Endothelial cell of umbilical vein (primary cell): ENCODE measurements around the gene SP9. TPM values are rescaled to one million over a fixed set of nuclear protein-coding genes. Genes with fewer than 3 reads are reported as not detected.

Experiments
- BruUV-seq: library from RNA; stranded (reverse); fragments of 400-500 nt; replicated peaks from 2 replicates; lab custom pipeline; 2021; lab: Mats Ljungman, UMichigan
- CTCF ChIA-PET: fragments of 300-600, 350-600 bp; sonication (Branson Sonifier 250); formaldehyde crosslinking; loops from one replicate; lab custom pipeline; 2021; ENCODE audit warnings: antibody characterized with exemption, inconsistent platforms; lab: Charles Lee
- POLR2A ChIA-PET: fragments of 300-600, 350-600 bp; sonication (Branson Sonifier 250); formaldehyde crosslinking; loops from one replicate; lab custom pipeline; 2021; ENCODE audit warnings: antibody characterized with exemption, inconsistent platforms; lab: Charles Lee
- DNase-seq: peaks from one replicate; pipeline ENCODE4 v3.0.0-alpha.2; 2011; ENCODE audit warnings: low read depth, low spot score
- FAIRE-seq: peaks from 2 replicates; lab custom pipeline; 2011; peaks lifted over from hg19 to GRCh38; lab: Jason Lieb, UNC
- H2AFZ ChIP-seq: 2 replicates; pipeline ENCODE4 v1.6.0; 2012; ENCODE audit warnings: low read depth, low read length, control low read depth, inconsistent platforms
- H3K27ac ChIP-seq: 2 replicates; pipeline ENCODE4 v1.5.1; 2011; ENCODE audit warnings: low read depth, mild to moderate bottlenecking, control low read depth, low read length, moderate library complexity; ENCODE audit not compliant: insufficient read depth
- H3K27me3 ChIP-seq, 2 experiments: 2 replicates each; pipeline versions ENCODE4 v1.6.0 to v1.6.1; 2011; ENCODE audit warnings: low read length in 2 of 2, mixed read lengths in 1 of 2; ENCODE audit not compliant: control insufficient read depth in 2 of 2, insufficient read depth in 2 of 2
- H3K36me3 ChIP-seq, 2 experiments: 2 replicates in 1 of 2; 3 replicates in 1 of 2; pipeline ENCODE4 v1.5.1; 2011; ENCODE audit warnings: low read length in 2 of 2, mild to moderate bottlenecking in 1 of 2, moderate library complexity in 1 of 2; ENCODE audit not compliant: control insufficient read depth in 2 of 2, insufficient read depth in 2 of 2; ENCODE audit errors: extremely low read depth in 1 of 2
- H3K4me1 ChIP-seq: 3 replicates; pipeline ENCODE4 v1.5.1; 2011; ENCODE audit warnings: mild to moderate bottlenecking, low read length; ENCODE audit not compliant: control insufficient read depth, insufficient read depth; ENCODE audit errors: extremely low read depth
- H3K4me2 ChIP-seq: 2 replicates; pipeline ENCODE4 v1.6.1; 2011; ENCODE audit warnings: low read length, control low read depth, mixed read lengths; ENCODE audit not compliant: insufficient read depth
- H3K4me3 ChIP-seq, 3 experiments: fragments of 200-600 bp in 1 of 3; sonication (generic), shearing (Covaris generic) in 1 of 3; replicated peaks in 1 of 3; 2 replicates each; pipeline ENCODE4 v1.5.1; 2011 to 2016; ENCODE audit warnings: control low read depth in 3 of 3, low read length in 3 of 3, mild to moderate bottlenecking in 2 of 3, inconsistent platforms in 1 of 3, low read depth in 1 of 3, moderate library complexity in 1 of 3; ENCODE audit not compliant: insufficient read depth in 1 of 3
- H3K79me2 ChIP-seq: 2 replicates; pipeline ENCODE4 v1.6.0; 2012; ENCODE audit warnings: low read length, inconsistent platforms; ENCODE audit not compliant: control insufficient read depth, insufficient read depth
- H3K9ac ChIP-seq: replicated peaks from 2 replicates; pipeline ENCODE3; 2011; ENCODE audit warnings: low read length, control low read depth; ENCODE audit not compliant: insufficient read depth; ENCODE audit errors: extremely low read depth
- H3K9me1 ChIP-seq: replicated peaks from 3 replicates; pipeline ENCODE4 v1.6.0; 2011; ENCODE audit warnings: mild to moderate bottlenecking, low read length; ENCODE audit not compliant: control insufficient read depth, insufficient read depth; ENCODE audit errors: extremely low read depth
- H3K9me3 ChIP-seq: replicated peaks from 2 replicates; pipeline ENCODE4 v1.5.1; 2012; ENCODE audit warnings: low read length, inconsistent platforms; ENCODE audit not compliant: control insufficient read depth, insufficient read depth
- H4K20me1 ChIP-seq: replicated peaks from 2 replicates; pipeline ENCODE3; 2011; ENCODE audit warnings: mild to moderate bottlenecking, low read length; ENCODE audit not compliant: control insufficient read depth, insufficient read depth; ENCODE audit errors: extremely low read depth
- EZH2 ChIP-seq: IDR thresholded peaks from 2 replicates; pipeline ENCODE4 v1.6.1; 2012; ENCODE audit warnings: borderline replicate concordance, low read depth, mild to moderate bottlenecking, moderate library complexity, low read length, inconsistent platforms; ENCODE audit not compliant: severe bottlenecking
- FOS ChIP-seq: IDR thresholded peaks from 2 replicates; pipeline ENCODE4 v1.6.1; 2011; ENCODE audit warnings: mild to moderate bottlenecking, low read length, moderate library complexity, borderline replicate concordance; ENCODE audit not compliant: insufficient read depth
- GATA2 ChIP-seq: IDR thresholded peaks from 2 replicates; pipeline ENCODE4 v1.7.0; 2011; ENCODE audit warnings: low read depth, mild to moderate bottlenecking, moderate library complexity, mixed read lengths, low read length; ENCODE audit not compliant: insufficient read length, insufficient read depth
- JUN ChIP-seq: IDR thresholded peaks from 2 replicates; pipeline ENCODE4 v1.6.1; 2011; ENCODE audit warnings: borderline replicate concordance, low read depth; ENCODE audit not compliant: insufficient read length, insufficient read depth
- MYC ChIP-seq: IDR thresholded peaks from one replicate; pipeline ENCODE4 v1.6.1; 2011; ENCODE audit warnings: mild to moderate bottlenecking, low read depth, low read length
- dilution Hi-C: fragments of 300-500 bp; cut with MboI; formaldehyde crosslinking; loops from one replicate; pipeline ENCODE4 v1.15.0; 2019; ENCODE audit warnings: low sequenced_read_pairs; ENCODE audit not compliant: extremely low pct_ligation_motif_present
- intact Hi-C: fragments of 100-400 bp; cut with micrococcal nuclease; formaldehyde crosslinking; loops from one replicate; pipeline ENCODE4 v1.10.0; 2022
- polyA plus RNA-seq, 4 experiments: library from polyadenylated mRNA; depleted of rRNA in 3 of 4; stranded (reverse) in 3 of 4; unstranded in 1 of 4; fragments of >200 nt; gene quantifications; 2 replicates each; pipeline versions ENCODE4 v1.2.1 to v1.2.3, GENCODE V29; 2011 to 2012; ENCODE audit warnings: missing spikeins in 1 of 4
- total RNA-seq: library from RNA; stranded (reverse); gene quantifications from 2 replicates; pipeline ENCODE4 v1.2.3, GENCODE V29; 2021
- TF ChIP-seq, protein P1 (sequence below), 2 donors: IDR thresholded peaks; 1 replicate in 1 of 2; 2 replicates in 1 of 2; pipeline ENCODE4 v1.5.1; 2011; ENCODE audit warnings: low read length in 2 of 2, mild to moderate bottlenecking in 2 of 2, moderate library complexity in 2 of 2, control low read depth in 1 of 2, inconsistent platforms in 1 of 2, low read depth in 1 of 2; ENCODE audit not compliant: insufficient read depth in 1 of 2; ENCODE audit errors: extremely low read depth in 1 of 2

SP9 gene
- total and polyA plus RNA-seq, 2 donors (not counting 3 experiments of a cell fraction or from before 2014, with no cell fraction given): not detected

DNA sequence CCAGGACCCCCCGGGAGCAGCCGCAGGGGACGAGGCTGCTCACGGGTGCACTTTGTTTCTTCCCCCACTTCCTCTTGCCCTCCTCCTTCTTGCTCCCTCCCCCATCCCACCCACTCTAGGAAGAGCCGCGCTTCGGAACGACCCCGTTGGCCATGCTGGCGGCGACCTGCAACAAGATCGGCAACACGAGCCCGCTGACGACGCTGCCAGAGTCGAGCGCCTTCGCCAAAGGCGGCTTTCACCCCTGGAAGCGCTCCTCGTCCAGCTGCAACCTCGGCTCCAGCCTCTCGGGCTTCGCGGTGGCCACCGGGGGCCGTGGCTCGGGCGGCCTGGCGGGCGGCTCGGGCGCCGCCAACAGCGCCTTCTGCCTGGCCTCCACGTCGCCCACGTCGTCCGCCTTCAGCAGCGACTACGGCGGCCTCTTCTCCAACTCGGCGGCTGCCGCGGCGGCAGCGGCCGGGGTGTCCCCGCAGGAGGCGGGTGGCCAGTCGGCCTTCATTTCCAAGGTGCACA lies 1.3 kb downstream of the SP9 start:
- FAIRE-seq: no peak
- Histone ChIP-seq H3K4me3 (no peak overlapping the region), H3K4me1 (peaks cover 31% of the 10 kb centered on the region), H2AFZ (peak overlapping the region; percentile 63), H3K9ac (no peak overlapping the region), H3K9me3 (no peaks in the 10 kb centered on the region), H4K20me1 (no peaks in the 10 kb centered on the region), H3K79me2 (no peaks in the 10 kb centered on the region), H3K27ac (no peak overlapping the region), H3K9me1 (no peaks in the 10 kb centered on the region), H3K27me3 (peaks cover 87 to 98% of the 10 kb centered on the region in 2 experiments), H3K36me3 (no peaks in the 10 kb centered on the region), H3K4me2 (peak overlapping the region; percentile 15)
- TF ChIP-seq GATA2: no peak
- TF ChIP-seq EZH2: peak; percentile 70
- CTCF ChIA-PET: interaction anchor here (1.0 to 1.9 kb wide), 7 partner anchors 9 to 452 kb away, joined by 3 to 6 read pairs (median 5); no protein-coding TSS in a partner anchor
- dilution Hi-C loops (no loop called here), intact Hi-C loops (loop anchor here (2.0 to 5.0 kb wide), 2 partner anchors 89 to 277 kb away; partner anchors contain the start of gene OLA1)
- BruUV-seq: no TSS peak
- DNase-seq: peak; percentile 25
- POLR2A ChIA-PET: no interaction called here

DNA sequence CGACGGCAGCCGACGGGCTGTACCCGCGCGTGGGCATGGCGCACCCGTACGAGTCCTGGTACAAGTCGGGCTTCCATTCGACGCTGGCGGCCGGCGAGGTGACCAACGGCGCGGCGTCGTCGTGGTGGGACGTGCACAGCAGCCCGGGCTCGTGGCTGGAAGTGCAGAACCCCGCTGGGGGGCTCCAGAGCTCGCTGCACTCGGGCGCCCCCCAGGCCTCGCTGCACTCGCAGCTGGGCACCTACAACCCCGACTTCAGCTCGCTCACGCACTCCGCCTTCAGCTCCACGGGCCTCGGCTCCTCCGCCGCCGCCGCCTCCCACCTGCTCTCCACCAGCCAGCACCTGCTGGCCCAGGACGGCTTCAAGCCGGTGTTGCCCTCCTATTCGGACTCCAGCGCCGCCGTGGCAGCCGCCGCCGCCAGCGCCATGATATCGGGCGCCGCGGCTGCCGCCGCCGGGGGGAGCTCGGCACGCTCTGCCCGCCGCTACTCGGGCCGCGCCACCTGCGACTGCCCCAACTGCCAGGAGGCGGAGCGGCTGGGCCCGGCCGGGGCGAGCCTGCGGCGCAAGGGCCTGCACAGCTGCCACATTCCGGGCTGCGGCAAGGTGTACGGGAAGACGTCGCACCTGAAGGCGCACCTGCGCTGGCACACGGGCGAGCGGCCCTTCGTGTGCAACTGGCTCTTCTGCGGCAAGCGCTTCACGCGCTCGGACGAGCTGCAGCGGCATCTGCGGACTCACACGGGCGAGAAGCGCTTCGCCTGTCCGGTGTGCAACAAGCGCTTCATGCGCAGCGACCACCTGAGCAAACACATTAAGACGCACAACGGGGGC lies 2.0 kb downstream of the SP9 start:
- no peaks in the 10 kb centered on the region for H3K9me1 ChIP-seq
- no peaks in the 10 kb centered on the region for H3K79me2 ChIP-seq
- intact Hi-C loops (loop anchor here (2.0 to 5.0 kb wide), 2 partner anchors 89 to 278 kb away; partner anchors contain the start of gene OLA1), dilution Hi-C loops (no loop called here)
- ChIA-PET CTCF (interaction anchor here (0.6 to 1.9 kb wide), 10 partner anchors 10 to 934 kb away, joined by 3 to 6 read pairs (median 4); no protein-coding TSS in a partner anchor), POLR2A (no interaction called here)
- H3K4me1 ChIP-seq: peaks cover 33% of the 10 kb centered on the region
- H3K4me2 ChIP-seq: peak overlapping the region; percentile 36
- no peaks in the 10 kb centered on the region for H3K9me3 ChIP-seq
- H3K27me3 ChIP-seq: peaks cover 84 to 97% of the 10 kb centered on the region in 2 experiments
- TF ChIP-seq JUN: no peak
- TF ChIP-seq MYC: no peak
- TF ChIP-seq FOS: no peak
- TF ChIP-seq EZH2: peak; percentile 70
- TF ChIP-seq, protein P1, sequence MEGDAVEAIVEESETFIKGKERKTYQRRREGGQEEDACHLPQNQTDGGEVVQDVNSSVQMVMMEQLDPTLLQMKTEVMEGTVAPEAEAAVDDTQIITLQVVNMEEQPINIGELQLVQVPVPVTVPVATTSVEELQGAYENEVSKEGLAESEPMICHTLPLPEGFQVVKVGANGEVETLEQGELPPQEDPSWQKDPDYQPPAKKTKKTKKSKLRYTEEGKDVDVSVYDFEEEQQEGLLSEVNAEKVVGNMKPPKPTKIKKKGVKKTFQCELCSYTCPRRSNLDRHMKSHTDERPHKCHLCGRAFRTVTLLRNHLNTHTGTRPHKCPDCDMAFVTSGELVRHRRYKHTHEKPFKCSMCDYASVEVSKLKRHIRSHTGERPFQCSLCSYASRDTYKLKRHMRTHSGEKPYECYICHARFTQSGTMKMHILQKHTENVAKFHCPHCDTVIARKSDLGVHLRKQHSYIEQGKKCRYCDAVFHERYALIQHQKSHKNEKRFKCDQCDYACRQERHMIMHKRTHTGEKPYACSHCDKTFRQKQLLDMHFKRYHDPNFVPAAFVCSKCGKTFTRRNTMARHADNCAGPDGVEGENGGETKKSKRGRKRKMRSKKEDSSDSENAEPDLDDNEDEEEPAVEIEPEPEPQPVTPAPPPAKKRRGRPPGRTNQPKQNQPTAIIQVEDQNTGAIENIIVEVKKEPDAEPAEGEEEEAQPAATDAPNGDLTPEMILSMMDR (IDR thresholded peaks at IDR 0.05; ENCODE audit: extremely low read depth in 1 of 2, insufficient read depth in 1 of 2, low read depth in 1 of 2, low read length in 2 of 2): peak in 1 of 2 donors; percentile 4
- H3K4me3 ChIP-seq: peak overlapping the region in 1 of 3 experiments; percentile 15
- FAIRE-seq: no peak
- BruUV-seq: no TSS peak
- peak; percentile 31 for DNase-seq
- no peak overlapping the region for H3K9ac ChIP-seq
- H3K36me3 ChIP-seq: no peaks in the 10 kb centered on the region
- no peak overlapping the region for H3K27ac ChIP-seq
- peak overlapping the region; percentile 63 for H2AFZ ChIP-seq
- H4K20me1 ChIP-seq: no peaks in the 10 kb centered on the region
